HG02981 (cell line): ENCODE data around the gene APC.
"Not testable (repeated sequence)": the region's sequence is repeated elsewhere in the genome, so short reads cannot be mapped to it uniquely, and the experiment has no call there.

ENCODE experiments used
- ATAC-seq: cut with Tn5 transposase; IDR thresholded peaks from one replicate; pipeline ENCODE4 v1.9.1; 2021; ENCODE audit warnings: mild to moderate bottlenecking, moderate library complexity; ENCODE audit not compliant: unreplicated experiment

The APC gene

DNA sequence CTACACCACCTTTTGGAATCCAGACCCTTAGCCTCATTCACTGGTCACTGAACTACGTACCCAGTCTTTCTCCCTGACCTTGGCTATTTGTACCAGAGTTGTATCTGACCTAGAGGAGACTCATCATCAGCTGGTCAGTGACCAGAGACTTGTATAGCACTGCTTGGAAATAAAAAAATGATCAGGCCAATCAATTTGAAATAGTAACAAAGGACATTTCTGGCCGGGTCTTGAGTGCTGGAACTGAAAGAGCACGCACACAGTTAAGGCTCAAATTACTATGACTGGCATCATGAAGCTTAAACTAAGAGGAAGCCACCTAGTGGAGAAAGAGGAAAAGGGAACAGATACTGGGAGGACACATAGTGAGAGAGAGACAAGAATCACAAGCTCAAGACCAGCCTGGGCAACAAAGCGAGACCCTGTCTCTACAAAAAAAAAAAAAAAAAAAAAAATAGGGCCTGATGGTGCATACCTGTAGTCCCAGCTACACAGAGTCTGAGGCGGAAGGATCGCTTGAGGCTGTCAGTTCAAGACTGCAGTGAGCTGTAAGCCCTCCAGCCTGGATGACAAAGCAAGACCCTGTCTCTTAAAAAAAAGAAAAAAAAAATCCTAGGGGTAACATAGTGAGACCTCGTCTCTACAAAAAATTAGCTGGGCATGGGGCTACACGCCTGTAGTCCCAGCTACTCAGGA lies 110.6 kb downstream of the APC start:
- peak; percentile 99 for ATAC-seq

DNA sequence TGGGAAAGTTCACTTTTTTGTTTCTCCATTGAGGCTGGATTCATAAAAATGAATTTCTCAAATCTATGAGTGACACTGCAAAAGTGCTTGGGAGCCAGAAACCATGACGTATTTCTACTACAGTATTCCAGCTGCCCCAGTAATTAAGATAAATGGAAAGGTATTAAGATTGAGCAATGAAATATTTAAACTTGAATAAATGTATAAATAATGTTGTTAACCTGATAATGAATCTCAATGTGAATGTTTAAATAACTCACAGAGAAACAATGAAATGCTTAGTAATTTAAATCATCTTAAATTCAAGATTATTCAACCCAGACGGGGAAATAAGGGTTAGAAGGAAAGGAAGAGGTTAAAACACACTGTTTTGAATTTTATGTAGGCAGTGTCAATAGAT lies 112.2 kb downstream of the APC start:
- ATAC-seq = no peak

DNA sequence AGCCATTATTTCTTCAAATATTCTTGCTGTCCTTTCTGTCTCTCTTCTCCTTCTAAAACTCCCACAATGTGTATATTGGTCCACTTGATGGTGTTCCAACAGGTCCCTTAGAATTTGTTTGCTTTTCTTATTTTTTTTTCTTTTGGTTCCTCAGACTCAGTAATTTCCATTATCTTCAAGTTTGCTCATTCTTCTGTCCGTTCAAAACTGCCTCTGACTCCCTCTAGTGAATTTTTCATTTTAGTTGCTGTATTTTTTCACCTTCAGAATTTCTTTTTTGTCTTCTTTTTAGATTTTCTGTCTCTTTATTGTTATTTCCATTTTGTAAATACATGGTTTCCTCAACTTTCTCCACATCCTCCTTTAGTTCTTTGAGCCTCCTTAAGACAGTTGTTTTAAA lies 117.0 kb downstream of the APC start:
- no peak for ATAC-seq

DNA sequence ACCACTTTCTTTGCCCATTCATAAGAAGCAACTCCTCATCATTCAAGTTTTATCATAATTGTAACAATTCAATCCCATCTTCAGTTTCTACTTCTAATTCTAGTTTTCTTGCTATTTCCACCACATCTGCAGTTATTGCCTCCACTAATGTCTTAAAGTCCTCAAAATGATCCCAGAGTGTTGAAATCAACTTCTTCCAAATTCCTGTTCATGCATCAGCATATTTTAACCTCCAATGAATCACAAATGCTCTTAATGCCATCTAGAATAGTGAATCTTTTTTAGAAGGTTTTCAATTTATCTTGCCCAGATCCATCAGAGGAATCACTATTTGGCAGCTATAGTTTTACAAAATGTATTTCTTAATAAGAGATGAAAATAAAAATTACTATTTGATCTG lies 120.2 kb downstream of the APC start:
- no peak for ATAC-seq

DNA sequence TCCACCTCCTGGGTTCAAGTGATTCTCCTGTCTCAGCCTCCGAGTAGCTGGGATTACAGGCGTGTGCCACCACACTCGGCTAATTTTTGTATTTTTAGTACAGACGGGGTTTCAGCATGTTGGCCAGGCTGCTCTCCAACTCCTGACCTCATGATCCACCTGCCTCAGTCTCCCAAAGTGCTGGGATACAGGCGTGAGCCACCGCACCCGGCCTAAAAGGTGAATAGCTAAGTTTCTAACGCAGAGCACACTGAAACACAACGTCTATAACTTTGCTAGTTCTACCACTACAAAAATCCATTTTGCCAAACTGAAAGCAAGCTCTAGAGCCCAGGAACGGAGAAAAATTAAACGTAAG lies 122.9 kb downstream of the APC start:
- ATAC-seq = not testable (repeated sequence)

DNA sequence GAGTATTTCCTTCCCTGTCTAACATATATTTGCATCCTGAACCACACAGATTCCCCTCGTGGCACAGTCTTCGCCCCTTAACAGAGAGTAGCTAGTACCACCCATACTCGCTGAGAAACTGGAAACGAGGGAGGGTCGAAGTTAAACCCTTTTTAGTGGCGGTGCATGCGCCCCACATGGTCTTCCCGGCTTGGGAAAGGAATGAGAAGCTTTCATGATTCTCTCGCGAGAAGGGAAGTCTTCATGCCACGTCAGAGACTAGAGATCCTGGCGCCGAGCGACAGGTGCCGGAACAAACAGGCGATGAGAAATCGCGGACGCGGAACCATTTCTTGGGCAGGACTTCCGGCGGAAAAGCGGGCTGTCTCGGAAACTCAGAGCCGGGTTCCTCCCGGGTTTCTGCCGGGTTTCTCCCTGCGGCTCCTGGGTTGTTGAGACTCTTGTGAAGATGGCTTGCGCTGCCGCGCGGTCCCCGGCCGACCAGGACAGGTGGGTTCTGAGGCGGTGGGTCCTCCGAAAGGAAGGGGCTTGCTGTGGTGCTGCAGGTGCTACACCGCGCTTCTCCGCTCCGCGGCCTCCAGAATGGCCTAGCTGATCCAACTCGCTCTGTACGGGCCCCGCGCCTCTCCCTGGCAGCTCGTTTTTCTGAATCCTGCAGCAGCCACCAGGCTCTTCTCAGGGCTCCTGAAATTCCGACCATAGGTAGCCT lies 123.4 kb downstream of the APC start, which contains the start of gene SRP19:
Gene SRP19 (plus strand): TSS at position 359 of the 709 bp plus-strand sequence. CDS start 90 bp downstream, at position 449.
- ATAC-seq = peak; percentile 98

DNA sequence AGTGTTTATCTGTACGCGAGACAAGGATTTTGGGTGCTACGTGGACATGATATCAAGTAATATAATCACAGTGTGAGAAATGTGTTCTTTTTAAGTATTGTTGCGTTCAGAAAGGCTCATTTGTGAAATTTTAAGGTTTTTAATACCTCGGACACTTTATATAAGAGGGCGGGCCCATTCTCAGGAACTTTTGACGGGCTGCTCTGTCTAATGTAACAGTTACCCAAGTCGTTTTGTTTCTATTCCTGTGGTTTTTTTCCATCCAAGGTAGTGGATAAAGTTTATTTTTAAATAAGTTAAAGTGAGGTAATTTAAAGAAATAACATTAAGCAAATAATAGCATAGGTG lies 123.9 kb downstream of the APC start:
- ATAC-seq = no peak

DNA sequence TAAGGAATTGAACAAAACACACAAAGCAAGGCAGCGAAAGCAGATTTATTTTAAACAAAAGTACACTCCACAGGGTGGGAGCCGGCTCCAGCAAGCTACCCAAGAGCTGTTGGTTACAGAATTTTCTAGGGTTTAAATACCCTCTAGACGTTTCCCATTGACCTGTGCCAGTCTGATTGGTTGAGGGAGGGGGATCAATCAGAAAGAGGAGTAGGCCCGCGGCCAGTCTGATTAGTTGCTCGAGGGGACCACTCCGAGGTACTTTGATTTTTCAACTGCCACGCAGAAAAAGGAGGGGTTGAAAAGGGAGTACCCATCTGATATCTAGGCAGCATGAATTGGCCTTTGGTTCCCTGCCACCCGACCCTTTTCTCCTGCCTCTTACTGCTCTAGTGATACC lies 124.4 kb downstream of the APC start:
- no peak for ATAC-seq

DNA sequence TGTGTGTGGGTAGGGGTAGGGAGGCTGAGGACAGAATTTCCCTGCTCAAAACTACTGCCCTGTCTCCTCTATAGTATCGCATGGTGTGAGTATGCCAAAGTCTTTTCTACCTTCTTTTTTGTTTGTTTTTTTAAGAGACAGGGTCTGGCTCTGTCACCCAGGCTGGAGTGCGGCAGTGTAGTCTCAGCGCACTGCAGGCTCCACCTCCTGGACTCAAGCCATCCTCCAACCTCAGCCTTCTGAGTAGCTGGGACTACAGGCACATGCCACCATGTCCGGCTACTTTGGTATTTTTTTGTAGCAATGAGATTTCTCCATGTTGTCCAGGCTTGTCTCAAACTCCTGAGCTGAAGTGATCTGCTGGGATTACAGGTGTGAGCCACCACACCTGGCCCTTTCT lies 125.9 kb downstream of the APC start:
- no peak for ATAC-seq

DNA sequence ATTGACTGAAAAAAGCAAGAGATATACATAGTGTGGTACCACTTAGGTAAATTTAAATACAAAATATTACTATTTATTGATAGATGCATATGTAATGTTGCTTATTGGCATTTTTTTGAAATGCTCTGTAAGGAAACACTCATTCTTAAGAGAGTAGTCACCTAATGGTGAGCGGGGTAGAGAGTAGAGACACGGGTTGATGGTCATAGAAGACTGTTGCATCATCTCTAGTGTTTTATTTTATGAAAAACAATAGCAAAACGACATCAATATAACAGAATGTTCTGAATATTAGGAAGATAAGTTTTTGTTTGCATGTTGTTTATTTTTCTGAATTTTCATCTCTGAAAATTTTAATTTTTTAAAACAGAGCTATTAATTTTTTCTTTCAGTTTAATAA lies 127.4 kb downstream of the APC start:
- no peak for ATAC-seq

DNA sequence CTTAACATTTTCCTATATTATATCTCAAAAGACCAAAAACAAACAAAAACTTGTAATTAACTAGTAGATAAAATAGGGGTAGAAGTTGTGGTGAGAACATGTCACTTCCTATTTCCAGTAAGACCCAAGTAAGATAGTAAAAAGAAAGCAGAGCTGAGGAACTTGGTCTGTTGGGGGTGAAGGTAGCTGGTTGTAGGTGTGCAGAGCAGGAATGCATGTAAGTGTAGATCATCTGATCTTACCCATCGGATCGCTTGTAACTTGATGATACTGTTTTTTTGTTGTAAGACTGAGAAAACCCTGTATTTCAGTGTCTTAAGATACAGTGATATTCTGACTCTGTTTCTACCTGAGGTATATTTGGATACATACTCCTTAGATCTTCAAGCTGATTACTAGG lies 129.1 kb downstream of the APC start:
- ATAC-seq = no peak

DNA sequence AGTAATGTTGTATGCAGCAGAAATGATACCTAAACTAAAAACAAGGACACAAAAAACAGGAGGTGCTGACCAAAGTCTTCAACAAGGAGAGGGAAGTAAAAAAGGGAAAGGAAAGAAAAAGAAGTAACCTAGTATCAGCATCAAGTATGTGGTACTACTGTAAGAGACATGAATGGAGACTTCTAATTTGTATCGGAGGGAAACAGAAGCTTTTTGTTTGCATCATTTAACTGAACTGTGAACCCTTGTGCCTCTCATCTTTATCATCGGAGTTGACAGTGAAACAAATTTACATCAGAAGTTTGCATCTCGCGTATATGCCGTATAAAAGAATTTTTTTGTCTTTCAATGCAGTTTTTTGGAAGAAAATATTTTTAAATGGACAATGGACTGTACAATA lies 129.7 kb downstream of the APC start:
- no peak for ATAC-seq

DNA sequence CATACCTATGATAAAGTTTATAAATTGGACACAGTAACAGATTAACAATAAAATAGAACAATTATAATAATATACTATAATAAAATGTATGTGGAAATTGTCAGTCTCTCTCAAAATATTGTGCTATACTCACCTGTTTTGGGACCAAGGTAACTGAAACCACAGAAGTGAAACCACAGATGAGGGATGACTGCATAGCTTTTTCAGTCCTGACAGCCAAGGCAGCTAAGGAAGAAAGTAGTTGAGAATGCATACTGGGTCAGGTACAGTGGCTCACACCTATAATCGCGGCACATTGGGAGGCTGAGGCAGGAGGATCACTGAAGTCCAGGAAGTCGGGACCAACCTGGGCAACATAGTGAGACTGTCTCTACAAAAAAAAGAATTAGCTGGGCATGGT lies 132.3 kb downstream of the APC start:
- peak; percentile 69 for ATAC-seq

DNA sequence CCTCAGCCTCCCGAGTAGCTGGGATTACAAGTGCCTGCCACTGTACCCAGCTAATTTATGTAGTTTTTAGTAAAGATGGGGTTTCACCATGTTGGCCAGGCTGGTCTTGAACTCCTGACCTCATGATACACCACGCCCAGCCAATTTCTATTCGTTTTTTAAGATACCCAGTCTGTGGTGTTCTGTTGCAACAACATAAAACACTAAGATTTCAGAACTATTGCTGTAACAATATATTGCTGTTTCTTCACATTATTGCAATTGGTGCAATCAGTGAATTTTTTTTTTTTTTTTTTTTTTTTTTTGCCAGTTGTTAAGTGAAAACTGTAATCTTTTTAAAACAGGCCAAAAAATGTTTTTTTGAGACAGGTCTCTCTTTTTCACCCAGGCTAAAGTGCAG lies 133.3 kb downstream of the APC start:
- ATAC-seq = no peak

DNA sequence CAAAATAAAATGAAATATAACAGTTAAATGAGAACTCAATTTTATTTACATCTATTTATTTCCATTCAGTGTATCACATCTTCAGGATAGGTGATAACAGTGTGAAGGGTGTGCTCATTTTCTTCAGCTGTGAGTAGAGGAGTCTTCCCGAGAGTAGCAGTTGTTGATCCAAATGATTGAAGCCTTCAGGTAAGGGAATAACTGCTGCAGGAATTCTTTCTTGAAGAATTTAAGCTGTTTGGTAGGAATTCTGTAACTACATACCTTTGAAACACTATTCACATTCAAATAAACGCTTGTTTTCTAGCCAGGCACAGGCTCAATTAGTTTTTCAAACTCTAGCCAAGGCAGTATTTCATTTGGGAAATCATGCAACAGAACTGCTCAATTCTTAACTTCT lies 138.7 kb downstream of the APC start:
- ATAC-seq = no peak

DNA sequence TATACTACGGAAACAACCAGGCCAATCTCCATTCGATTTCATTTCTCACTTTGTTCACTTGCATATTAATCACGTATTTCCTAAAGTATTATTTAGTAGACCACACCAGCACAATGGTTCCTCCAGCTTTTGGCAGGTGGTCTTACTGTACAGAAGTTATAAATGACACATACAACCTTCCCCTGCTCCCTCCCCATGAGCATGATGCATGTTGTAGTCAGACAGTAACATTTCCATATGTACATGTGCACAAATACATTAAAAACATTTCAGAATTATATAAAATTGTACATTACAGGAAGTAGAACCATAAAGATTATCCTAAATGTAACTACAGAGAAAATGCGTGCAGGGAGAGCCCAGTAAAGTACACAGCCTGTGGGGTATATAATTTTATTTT lies 140.4 kb downstream of the APC start:
- no peak for ATAC-seq

DNA sequence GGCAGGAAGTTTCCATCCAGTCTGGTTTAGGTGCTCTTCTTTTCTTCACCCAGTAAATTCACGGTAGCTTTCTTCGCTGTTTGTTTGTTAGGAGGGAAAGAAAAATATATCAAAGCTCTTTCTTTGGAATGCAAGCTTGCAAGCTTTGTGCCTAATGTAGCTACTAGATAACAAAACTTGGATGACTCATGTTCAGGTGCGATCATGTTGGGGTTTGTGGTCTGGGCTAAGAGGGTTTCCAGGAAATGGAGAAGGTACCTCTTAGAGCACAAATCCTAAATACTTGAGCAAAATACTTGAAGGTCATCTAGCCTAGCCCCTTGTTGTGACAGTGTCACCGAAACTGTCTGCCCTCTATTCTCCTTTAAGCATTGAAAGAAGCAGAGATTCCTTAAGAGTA lies 141.1 kb downstream of the APC start:
- ATAC-seq = no peak

DNA sequence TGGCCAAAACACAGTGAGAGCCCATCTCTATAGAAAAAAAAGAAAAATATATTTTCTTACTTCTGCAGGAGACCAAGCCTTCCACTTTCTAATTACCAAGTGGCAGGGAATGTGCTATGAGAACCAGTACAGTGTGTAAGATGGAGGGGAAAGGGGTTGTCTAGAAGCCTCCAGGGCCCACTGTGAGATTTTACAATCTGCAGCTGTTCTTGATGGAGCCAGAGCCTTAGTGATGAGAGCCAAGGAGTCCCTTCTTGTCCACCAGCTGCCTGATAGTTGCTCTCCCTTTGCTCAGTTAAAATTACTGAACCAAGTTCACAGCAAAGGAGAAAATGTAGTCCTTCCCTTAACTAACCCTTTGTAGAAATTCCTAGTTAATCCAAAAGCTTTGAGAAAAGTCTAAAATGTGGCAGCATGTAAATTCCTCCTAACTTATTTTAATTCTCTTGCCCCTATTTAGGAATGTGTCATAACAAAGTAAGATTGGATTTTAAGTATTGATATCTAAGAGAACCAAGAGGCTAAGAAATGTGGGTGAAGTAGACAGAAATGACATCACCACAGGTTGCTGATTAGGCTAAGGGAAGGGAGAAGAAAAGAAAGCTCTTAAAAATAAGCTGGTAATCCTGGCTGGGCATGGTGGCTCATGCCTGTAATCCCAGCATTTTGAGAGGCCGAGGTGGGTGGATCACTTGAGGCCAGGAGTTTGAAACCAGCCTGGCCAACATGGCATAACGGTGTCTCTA lies 142.7 kb downstream of the APC start:
- ATAC-seq = no peak

DNA sequence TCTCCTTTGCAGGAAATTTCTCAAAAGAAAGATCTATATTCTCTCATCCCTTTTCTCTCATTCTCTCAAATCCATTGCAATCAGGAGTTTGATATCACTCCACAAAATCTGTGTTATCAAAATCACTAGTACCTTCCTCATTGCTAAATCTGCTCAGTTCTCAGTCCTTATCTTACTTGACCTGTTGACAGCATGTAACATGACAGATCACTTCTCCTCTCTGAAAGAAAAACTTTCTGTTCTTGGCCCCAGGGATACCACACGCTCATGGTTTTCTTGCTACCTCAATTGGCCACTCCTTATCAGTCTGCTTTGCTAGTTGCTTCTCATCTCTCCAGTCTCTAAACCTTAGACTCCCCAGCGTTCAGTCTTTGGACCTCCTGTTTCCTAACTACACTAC lies 145.5 kb downstream of the APC start:
- no peak for ATAC-seq

DNA sequence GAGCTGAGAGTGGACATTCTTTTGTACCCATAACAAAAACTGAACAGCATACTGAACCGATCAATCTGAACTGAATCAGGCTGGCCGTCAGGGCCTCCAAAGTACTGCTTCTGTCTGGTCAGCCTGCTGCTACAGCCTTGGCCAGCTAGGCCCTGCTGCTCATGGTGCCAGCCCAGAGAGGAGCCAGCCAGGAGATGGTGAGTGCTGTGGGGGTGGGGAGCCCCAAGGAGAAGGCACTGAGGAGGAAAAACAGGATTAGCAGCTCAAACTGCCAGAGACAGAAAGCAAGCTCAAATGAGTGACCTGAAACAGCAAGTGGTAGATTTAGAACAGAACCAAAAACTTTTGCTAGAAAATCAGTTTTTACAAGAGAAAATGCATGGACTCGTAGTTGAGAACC lies 147.3 kb downstream of the APC start:
- ATAC-seq = no peak

DNA sequence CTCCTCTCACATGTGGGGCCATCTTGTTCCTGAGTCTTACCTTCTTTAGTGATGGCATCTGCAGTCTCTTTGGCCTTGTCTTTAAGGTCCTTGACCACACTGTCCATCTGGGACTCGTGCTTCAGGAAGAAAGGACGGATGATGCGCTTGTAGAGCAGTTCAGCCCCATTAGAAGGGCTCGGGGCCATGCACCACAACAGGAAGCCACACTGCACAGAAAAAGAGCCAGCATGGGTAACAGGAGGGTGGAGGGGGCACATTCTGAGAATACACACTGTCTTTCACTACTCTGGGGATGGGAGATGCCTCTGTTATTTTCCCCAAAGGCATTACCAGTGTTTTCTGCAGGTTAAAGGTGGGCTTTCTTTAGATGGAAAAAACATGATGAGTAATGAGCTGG lies 149.3 kb downstream of the APC start:
- ATAC-seq = no peak

DNA sequence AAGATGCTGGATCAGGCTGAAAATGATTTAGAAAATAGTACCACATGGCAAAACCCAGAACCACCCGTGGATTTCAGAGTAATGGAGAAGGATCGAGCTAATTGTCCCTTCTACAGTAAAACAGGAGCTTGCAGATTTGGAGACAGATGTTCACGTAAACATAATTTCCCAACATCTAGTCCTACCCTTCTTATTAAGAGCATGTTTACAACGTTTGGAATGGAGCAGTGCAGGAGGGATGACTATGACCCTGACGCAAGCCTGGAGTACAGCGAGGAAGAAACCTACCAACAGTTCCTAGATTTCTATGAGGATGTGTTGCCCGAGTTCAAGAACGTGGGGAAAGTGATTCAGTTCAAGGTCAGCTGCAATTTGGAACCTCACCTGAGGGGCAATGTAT lies 154.4 kb downstream of the APC start:
- not testable (repeated sequence) for ATAC-seq
